GM18517 (cell line): ENCODE results near the gene VPS13A.
"Not testable (repeated sequence)": the region's sequence is repeated elsewhere in the genome, so short reads cannot be mapped to it uniquely, and the experiment has no call there.

Experiments
- ATAC-seq: cut with Tn5 transposase; IDR thresholded peaks from one replicate; pipeline ENCODE4 v1.9.1; 2021; ENCODE audit warnings: mild to moderate bottlenecking, moderate library complexity; ENCODE audit not compliant: unreplicated experiment

The VPS13A gene

GRCh38 chr9:77291714-77292113, 114.4 kb downstream of the VPS13A start:
- ATAC-seq: no peak

- no peak for ATAC-seq
Measured at GRCh38 chr9:77293949-77294348, 116.6 kb downstream of the VPS13A start.

- peak; percentile 79 for ATAC-seq
Measured at GRCh38 chr9:77304543-77304942, 127.2 kb downstream of the VPS13A start.

GRCh38 chr9:77305622-77306400, 128.5 kb downstream of the VPS13A start:
- no peak for ATAC-seq

DNA sequence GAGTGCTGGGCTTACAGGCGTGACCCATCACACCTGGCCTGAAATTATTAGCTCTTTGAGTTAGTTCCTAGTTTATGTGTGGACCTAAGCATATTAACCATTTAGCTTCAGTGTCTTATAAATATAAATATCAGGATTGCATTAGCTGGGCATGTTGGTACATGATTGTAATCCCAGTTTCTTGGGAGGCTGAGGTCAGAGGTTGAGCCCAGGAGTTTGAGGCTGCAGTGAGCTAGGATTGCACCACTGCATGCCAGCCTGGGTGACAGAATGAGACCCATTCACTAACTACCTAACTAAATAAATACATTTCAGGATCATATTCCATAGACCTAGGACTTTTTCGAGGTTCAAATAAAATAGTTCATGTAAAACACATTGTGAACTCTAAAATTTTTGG, 129.8 kb downstream of the VPS13A start:
- ATAC-seq: no peak

DNA sequence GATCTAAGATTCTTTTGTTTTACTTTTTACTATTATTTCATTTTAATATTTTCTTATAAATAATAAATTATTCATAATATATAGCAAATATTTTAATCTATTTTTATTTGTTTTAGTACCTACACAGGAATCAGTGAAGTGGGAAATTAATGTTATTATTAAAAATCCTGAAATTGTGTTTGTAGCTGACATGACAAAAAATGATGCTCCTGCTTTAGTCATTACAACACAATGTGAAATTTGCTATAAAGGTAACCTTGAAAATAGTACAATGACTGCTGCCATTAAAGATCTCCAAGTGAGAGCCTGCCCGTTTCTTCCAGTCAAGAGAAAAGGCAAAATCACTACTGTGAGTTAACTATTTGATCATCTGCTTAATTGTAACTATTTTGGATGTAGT, 138.7 kb downstream of the VPS13A start:
- no peak for ATAC-seq

DNA sequence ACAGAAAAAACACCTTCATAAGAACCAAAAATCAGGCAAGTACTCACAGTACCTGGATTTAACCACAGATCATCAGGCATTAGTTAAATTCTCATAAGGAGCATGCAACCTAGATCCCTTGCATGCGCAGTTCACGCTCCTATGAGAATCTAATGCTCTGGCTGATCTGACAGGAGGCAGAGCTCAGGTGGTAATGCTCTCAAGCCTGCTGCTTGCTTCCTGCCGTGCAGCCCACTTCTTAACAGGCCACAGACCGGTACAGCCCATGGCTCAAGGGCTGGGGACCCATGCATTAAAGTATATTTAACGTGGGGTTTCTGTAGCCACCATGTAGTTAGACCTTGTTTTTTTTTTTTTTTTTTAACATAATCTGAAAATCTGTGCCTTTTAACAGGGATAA, 147.7 kb downstream of the VPS13A start:
- no peak for ATAC-seq

DNA sequence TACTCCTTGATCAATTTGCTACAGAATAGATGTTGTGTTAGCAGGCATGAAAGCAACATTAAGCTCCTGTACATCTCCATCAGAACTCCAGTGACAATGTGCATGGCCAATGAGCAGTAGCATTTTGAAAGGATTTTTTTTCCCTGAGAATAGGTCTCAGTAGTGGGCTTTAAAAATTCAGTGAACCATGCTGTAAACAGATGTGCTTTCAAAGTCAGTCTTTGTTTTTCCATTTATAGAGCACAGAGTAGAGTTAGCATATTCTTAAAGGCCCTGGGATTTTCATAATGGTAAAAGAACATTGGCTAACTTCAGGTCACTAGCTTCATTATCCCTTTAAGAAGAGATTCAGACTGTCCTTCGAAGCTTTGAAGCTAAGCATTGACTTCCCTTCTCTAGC, 150.8 kb downstream of the VPS13A start:
- no peak for ATAC-seq

DNA sequence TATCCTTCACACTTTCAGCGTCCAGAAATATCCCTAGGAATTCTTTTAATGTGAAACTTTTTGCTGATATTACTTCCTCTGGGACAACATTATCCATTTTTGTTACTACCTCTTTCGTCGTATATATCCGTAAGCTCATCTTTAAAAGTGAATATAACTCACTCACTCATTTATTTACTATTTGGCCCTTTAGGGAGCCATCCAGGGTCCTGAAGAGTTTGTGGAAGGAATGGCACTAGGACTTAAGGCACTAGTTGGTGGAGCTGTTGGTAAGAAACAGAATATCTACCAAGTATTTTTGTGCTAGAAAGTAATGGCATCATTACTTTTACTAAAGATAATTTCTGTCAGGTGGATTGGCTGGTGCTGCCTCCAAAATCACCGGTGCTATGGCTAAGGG, 192.7 kb downstream of the VPS13A start:
- ATAC-seq: no peak

- no peak for ATAC-seq
Measured at GRCh38 chr9:77374266-77374665, 196.9 kb downstream of the VPS13A start.

- no peak for ATAC-seq
Measured at GRCh38 chr9:77375956-77376532, 198.7 kb downstream of the VPS13A start.

GRCh38 chr9:77384406-77384805, 207.1 kb downstream of the VPS13A start:
- ATAC-seq: no peak

GRCh38 chr9:77386187-77386586, 208.9 kb downstream of the VPS13A start:
- no peak for ATAC-seq

- no peak for ATAC-seq
Measured at GRCh38 chr9:77391834-77392233, 214.5 kb downstream of the VPS13A start.

DNA sequence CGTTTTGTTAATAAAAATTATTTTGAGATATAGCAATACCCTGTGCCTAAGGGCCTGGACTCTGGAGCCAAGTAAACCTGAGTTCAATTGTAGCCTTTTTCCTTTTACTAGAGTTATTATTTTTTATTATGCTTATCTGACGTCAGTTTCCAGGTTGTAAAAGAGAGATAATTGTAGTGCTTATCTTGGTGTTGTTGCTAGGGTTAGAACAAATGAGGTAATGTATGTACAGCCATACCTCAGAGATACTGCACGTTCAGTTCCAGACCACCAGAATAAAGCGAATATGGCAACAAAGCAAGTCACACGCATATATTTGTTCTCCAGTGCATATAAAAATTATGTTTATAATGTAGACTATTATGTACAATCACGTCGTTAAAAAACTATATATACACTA, 215.0 kb downstream of the VPS13A start:
- ATAC-seq: no peak

DNA sequence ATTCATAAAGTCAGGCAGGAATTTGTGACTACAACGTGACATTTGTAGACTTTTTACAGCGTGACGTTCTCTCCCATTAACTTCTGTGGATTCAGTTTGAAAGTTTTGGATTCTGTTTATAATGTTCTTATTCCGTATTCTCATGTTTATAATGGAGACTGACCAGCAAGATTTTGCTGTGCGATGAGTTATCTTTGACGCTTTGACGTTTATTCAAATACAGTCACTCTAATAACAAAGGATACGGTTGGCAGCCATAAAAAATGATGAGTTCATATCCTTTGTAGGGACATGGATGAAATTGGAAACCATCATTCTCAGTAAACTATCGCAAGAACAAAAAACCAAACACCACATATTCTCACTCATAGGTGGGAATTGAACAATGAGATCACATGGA, 221.2 kb downstream of the VPS13A start:
- ATAC-seq: not testable (repeated sequence)

- ATAC-seq: no peak
Measured at GRCh38 chr9:77399964-77400363, 222.6 kb downstream of the VPS13A start.

GRCh38 chr9:77402286-77402685, 225.0 kb downstream of the VPS13A start:
- no peak for ATAC-seq

GRCh38 chr9:77403239-77403638, 225.9 kb downstream of the VPS13A start:
- no peak for ATAC-seq

DNA sequence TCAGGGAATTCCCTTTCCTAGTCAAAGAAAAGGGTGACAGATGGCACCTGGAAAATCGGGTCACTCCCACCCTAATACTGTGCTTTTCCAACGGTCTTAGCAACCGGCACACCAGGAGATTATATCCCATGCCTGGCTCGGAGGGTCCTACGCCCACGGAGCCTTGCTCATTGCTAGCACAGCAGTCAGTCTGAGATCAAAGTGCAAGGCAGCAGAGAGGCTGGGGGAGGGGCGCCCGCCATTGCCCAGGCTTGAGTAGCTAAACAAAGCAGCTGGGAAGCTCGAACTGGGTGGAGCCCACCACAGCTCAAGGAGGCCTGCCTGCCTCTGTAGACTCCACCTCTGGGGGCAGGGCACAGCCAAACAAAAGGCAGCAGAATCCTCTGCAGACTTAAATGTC, 231.2 kb downstream of the VPS13A start:
- not testable (repeated sequence) for ATAC-seq

DNA sequence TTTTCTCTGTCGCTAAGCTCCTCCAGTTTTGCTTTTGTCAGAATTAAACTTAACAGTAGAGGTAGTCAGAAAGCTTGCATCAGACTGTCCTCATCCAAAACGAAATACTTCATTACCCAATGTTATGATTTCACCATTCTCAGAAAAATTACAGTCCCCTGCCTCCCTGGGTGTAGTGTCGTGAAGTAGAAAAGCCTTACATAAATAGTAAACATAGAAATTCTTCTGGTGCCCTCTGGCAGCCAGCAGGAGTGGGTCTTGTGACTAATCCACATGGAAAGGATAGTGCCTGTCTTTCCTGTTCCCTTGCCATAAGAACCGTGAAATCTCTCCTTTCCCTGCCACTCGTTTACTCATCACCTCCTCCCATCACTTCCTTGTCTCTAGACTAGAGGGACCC, 240.2 kb downstream of the VPS13A start:
- no peak for ATAC-seq

- ATAC-seq: no peak
Measured at GRCh38 chr9:77418226-77418625, 240.9 kb downstream of the VPS13A start.

DNA sequence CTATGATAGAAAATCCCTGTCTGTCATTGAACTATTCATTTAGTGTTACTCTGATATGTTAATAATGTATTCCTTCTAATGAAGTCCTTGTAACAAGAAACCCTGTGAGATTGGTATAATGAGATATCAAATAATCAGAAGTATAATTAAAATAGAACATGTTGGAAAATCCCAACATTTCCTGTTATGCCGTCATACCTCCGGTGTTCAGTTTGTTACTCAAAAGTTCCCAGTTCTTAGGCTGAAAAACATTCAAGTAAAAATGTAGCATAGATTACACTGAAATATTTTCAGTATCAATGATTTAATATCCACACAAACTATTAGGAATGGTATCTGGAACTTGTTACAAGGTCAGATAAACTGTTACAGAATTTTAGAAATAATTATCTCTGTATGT, 243.3 kb downstream of the VPS13A start:
- ATAC-seq: no peak
